Measurements from ENCODE around the gene DCUN1D3.
"Not testable (repeated sequence)": the region's sequence is repeated elsewhere in the genome, so short reads cannot be mapped to it uniquely, and the experiment has no call there.

DNA sequence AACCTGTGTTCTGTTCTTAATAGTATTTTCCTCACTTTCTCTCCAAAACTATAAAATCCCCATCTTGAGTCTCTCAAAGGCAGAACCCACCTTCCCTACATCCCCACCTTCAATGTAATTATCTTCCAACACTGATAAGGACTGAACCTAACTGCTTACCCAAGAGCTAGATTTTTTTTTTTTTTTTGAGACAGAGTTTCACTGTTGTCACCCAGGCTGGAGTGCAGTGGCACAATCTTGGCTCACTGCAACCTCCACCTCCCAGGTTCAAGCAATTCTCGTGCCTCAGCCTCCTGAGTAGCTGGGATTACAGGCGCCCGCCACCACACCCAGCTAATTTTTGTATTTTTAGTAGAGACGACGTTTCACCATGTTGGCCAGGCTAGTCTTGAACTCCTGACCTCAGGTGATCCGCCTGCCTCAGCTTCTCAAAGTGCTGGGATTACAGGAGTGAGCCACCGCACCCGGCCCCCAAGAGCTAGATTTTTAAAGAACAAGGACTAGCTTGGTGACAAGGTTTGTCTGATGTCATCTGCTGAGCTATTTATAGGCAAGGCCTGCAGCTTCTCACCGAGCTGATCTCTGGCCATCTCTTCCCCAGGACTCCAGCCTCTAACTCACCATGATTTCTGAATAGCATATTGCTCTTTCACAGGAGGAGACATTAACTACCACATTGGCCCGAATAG is 29.7 kb upstream of the DCUN1D3 start:
- TF ChIP-seq ZFP3 (CRISPR knock-in tag; IDR thresholded peaks at IDR 0.05); CSDC2 (CRISPR knock-in tag; IDR thresholded peaks at IDR 0.05); BACH2 (CRISPR knock-in tag; IDR thresholded peaks at IDR 0.05; ENCODE audit: borderline replicate concordance); ZFP30 (CRISPR knock-in tag; IDR thresholded peaks at IDR 0.05); RARB (CRISPR knock-in tag; IDR thresholded peaks at IDR 0.05): not testable (repeated sequence)
- TF ChIP-seq, protein P1, sequence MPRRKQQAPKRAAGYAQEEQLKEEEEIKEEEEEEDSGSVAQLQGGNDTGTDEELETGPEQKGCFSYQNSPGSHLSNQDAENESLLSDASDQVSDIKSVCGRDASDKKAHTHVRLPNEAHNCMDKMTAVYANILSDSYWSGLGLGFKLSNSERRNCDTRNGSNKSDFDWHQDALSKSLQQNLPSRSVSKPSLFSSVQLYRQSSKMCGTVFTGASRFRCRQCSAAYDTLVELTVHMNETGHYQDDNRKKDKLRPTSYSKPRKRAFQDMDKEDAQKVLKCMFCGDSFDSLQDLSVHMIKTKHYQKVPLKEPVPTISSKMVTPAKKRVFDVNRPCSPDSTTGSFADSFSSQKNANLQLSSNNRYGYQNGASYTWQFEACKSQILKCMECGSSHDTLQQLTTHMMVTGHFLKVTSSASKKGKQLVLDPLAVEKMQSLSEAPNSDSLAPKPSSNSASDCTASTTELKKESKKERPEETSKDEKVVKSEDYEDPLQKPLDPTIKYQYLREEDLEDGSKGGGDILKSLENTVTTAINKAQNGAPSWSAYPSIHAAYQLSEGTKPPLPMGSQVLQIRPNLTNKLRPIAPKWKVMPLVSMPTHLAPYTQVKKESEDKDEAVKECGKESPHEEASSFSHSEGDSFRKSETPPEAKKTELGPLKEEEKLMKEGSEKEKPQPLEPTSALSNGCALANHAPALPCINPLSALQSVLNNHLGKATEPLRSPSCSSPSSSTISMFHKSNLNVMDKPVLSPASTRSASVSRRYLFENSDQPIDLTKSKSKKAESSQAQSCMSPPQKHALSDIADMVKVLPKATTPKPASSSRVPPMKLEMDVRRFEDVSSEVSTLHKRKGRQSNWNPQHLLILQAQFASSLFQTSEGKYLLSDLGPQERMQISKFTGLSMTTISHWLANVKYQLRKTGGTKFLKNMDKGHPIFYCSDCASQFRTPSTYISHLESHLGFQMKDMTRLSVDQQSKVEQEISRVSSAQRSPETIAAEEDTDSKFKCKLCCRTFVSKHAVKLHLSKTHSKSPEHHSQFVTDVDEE (CRISPR knock-in tag; IDR thresholded peaks at IDR 0.05), result not testable (repeated sequence)
- TF ChIP-seq, protein P2, sequence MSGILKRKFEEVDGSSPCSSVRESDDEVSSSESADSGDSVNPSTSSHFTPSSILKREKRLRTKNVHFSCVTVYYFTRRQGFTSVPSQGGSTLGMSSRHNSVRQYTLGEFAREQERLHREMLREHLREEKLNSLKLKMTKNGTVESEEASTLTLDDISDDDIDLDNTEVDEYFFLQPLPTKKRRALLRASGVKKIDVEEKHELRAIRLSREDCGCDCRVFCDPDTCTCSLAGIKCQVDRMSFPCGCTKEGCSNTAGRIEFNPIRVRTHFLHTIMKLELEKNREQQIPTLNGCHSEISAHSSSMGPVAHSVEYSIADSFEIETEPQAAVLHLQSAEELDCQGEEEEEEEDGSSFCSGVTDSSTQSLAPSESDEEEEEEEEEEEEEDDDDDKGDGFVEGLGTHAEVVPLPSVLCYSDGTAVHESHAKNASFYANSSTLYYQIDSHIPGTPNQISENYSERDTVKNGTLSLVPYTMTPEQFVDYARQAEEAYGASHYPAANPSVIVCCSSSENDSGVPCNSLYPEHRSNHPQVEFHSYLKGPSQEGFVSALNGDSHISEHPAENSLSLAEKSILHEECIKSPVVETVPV (CRISPR knock-in tag; IDR thresholded peaks at IDR 0.05), result not testable (repeated sequence)

Data from SK-N-SH treated with all-trans-retinoic acid at 6 μM for 48 hours (cell line).